ENCODE data around the gene TIMD4. TPM values are rescaled to one million over a fixed set of nuclear protein-coding genes. Genes with fewer than 3 reads are reported as not detected.

Gene TIMD4
- total and polyA plus RNA-seq, 2 experiments from 2014 or later, result not detected

DNA sequence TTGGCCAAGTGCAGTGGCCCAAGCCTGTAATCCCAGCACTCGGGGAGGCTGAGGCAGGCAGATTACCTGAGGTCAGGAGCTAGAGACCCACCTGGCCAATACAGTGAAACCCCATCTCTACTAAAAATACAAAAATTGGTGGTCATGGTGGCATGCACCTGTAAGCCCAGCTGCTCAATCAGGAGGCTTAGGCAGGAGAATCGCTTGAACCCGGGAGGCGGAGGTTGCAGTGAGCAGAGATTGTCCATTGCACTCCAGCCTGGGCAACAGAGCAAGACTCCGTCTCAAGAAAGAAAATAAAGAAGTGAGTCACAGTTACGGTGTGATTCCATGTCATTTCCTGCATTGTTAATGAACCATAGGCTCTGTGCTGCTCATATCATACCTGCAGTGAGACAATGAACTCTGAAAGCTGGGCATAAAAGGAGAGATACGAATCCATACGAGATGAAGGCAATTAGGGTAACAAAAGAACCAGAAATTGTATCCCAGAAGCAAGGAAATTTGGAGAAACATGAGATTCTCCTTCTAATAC, 44.6 kb downstream of the TIMD4 start:
- Histone ChIP-seq H3K9me2 (ENCODE audit: insufficient read depth) (0 out of 2 replicates have a peak, but pooled peaks cover 7% of the 10 kb centered on the region), H3K27me3 (ENCODE audit: insufficient read depth) (no peaks in the 10 kb centered on the region), H3K27ac (ENCODE audit: low read depth) (no peak overlapping the region), H3K79me2 (replicated peaks; ENCODE audit: insufficient read depth) (no peaks in the 10 kb centered on the region), H3K4me2 (no peak overlapping the region), H4K20me1 (replicated peaks; ENCODE audit: insufficient read depth) (no peaks in the 10 kb centered on the region), H2AFZ (no peak overlapping the region), H3K36me3 (ENCODE audit: insufficient read depth) (no peaks in the 10 kb centered on the region), H3K4me1 (ENCODE audit: insufficient read depth) (peaks cover 34% of the 10 kb centered on the region), H3F3A (replicated peaks; ENCODE audit: low read depth) (peaks cover 3% of the 10 kb centered on the region; the same call in 1 of the 2 replicates), H3K4me3 (no peak overlapping the region)
- ATAC-seq, result no peak
- Mint-ChIP-seq H3K4me3 (no peak overlapping the region), H3K4me1 (peaks cover 47% of the 10 kb centered on the region), H3K27ac (no peak overlapping the region), H3K27me3 (ENCODE audit: insufficient read depth, low read depth, poor library complexity) (peaks cover 6% of the 10 kb centered on the region), H3K36me3 (ENCODE audit: low read depth) (peaks cover 2% of the 10 kb centered on the region; the same call in 2 of the 3 replicates), H3K9me3 (no peaks in the 10 kb centered on the region)
- no peak for DNase-seq (ENCODE audit: low spot score)
- TF ChIP-seq NANOG (IDR thresholded peaks at IDR 0.05; ENCODE audit: borderline replicate concordance) (no peak), STAT1 (IDR thresholded peaks at IDR 0.05; ENCODE audit: unreplicated experiment) (no peak), EZH2phosphoT487 (IDR thresholded peaks at IDR 0.05; ENCODE audit: unreplicated experiment) (no peak), EZH2 (IDR thresholded peaks at IDR 0.05; ENCODE audit: low read depth, unreplicated experiment) (no peak), CTCF (conservative IDR thresholded peaks at IDR 0.05; ENCODE audit: low read depth in 2 of 2) (no peak), ZNF462 (CRISPR knock-in tag; IDR thresholded peaks at IDR 0.05) (no peak), POLR2AphosphoS5 (IDR thresholded peaks at IDR 0.05; ENCODE audit: low read depth) (no peak), CREB1 (CRISPR knock-in tag; IDR thresholded peaks at IDR 0.05; ENCODE audit: low read depth) (no peak), JUNB (IDR thresholded peaks at IDR 0.05; ENCODE audit: unreplicated experiment) (no peak), ZNF331 (CRISPR knock-in tag; IDR thresholded peaks at IDR 0.05; ENCODE audit: low read depth) (no peak), ZNF114 (CRISPR knock-in tag; IDR thresholded peaks at IDR 0.05) (no peak)
- TF ChIP-seq, protein P1, sequence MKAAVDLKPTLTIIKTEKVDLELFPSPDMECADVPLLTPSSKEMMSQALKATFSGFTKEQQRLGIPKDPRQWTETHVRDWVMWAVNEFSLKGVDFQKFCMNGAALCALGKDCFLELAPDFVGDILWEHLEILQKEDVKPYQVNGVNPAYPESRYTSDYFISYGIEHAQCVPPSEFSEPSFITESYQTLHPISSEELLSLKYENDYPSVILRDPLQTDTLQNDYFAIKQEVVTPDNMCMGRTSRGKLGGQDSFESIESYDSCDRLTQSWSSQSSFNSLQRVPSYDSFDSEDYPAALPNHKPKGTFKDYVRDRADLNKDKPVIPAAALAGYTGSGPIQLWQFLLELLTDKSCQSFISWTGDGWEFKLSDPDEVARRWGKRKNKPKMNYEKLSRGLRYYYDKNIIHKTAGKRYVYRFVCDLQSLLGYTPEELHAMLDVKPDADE (IDR thresholded peaks at IDR 0.05), result no peak
- TF ChIP-seq, protein P2, sequence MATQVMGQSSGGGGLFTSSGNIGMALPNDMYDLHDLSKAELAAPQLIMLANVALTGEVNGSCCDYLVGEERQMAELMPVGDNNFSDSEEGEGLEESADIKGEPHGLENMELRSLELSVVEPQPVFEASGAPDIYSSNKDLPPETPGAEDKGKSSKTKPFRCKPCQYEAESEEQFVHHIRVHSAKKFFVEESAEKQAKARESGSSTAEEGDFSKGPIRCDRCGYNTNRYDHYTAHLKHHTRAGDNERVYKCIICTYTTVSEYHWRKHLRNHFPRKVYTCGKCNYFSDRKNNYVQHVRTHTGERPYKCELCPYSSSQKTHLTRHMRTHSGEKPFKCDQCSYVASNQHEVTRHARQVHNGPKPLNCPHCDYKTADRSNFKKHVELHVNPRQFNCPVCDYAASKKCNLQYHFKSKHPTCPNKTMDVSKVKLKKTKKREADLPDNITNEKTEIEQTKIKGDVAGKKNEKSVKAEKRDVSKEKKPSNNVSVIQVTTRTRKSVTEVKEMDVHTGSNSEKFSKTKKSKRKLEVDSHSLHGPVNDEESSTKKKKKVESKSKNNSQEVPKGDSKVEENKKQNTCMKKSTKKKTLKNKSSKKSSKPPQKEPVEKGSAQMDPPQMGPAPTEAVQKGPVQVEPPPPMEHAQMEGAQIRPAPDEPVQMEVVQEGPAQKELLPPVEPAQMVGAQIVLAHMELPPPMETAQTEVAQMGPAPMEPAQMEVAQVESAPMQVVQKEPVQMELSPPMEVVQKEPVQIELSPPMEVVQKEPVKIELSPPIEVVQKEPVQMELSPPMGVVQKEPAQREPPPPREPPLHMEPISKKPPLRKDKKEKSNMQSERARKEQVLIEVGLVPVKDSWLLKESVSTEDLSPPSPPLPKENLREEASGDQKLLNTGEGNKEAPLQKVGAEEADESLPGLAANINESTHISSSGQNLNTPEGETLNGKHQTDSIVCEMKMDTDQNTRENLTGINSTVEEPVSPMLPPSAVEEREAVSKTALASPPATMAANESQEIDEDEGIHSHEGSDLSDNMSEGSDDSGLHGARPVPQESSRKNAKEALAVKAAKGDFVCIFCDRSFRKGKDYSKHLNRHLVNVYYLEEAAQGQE (IDR thresholded peaks at IDR 0.05; ENCODE audit: unreplicated experiment), result no peak
